GM12874 (cell line): ENCODE results near the gene APOO.

Experiments used
- CTCF ChIP-seq: IDR thresholded peaks from 2 replicates; pipeline ENCODE4 v1.5.1; 2011; ENCODE audit warnings: low read depth, mild to moderate bottlenecking, control low read depth, low read length, moderate library complexity; ENCODE audit not compliant: insufficient read depth

APOO gene

GRCh38 chrX:23813808-23814207, 93.9 kb downstream of the APOO start:
- no peak for TF ChIP-seq CTCF

GRCh38 chrX:23811656-23812055, 96.1 kb downstream of the APOO start:
- no peak for TF ChIP-seq CTCF

- TF ChIP-seq CTCF: no peak
These were observed 96.6 kb downstream of the APOO start for GRCh38 chrX:23811108-23811651.

- no peak for TF ChIP-seq CTCF
These were observed 97.5 kb downstream of the APOO start for GRCh38 chrX:23810279-23810678.

- TF ChIP-seq CTCF: no peak
These were observed 102.3 kb downstream of the APOO start for GRCh38 chrX:23805389-23805788.

- TF ChIP-seq CTCF: no peak
These were observed 103.2 kb downstream of the APOO start for GRCh38 chrX:23804578-23804977.

- no peak for TF ChIP-seq CTCF
These were observed 103.8 kb downstream of the APOO start for GRCh38 chrX:23803931-23804381.
